H9 (cell line): ENCODE results near the gene PFDN2. TPM values are rescaled to one million over a fixed set of nuclear protein-coding genes. Genes with fewer than 3 reads are reported as not detected.

Experiments used
- DNase-seq: peaks from one replicate; pipeline ENCODE4 v3.0.0-alpha.2; 2017
- H2AFZ ChIP-seq: one replicate; pipeline ENCODE4 v1.6.1; 2013; ENCODE audit warnings: mild to moderate bottlenecking, low read length, control low read depth, moderate library complexity
- H2AK5ac ChIP-seq: 2 replicates; pipeline ENCODE4 v1.6.1; 2013; ENCODE audit warnings: low read length, control low read depth, mixed read lengths; ENCODE audit not compliant: insufficient read length
- H2BK120ac ChIP-seq: one replicate; pipeline ENCODE4 v1.6.1; 2013; ENCODE audit warnings: low read depth, mild to moderate bottlenecking, low read length, control low read depth, inconsistent platforms; ENCODE audit not compliant: poor library complexity, severe bottlenecking
- H2BK12ac ChIP-seq: 2 replicates; pipeline ENCODE4 v1.6.1; 2013; ENCODE audit warnings: low read length, control low read depth, mixed read lengths, low read depth; ENCODE audit not compliant: insufficient read length
- H2BK15ac ChIP-seq: 2 replicates; pipeline ENCODE4 v1.6.1; 2013; ENCODE audit warnings: low read depth, low read length, control low read depth
- H2BK20ac ChIP-seq: one replicate; pipeline ENCODE4 v1.6.1; 2013; ENCODE audit warnings: low read depth, mild to moderate bottlenecking, low read length, control low read depth, inconsistent platforms; ENCODE audit not compliant: poor library complexity, severe bottlenecking
- H2BK5ac ChIP-seq: 2 replicates; pipeline ENCODE4 v1.6.1; 2013; ENCODE audit warnings: low read length, control low read depth, mixed read lengths; ENCODE audit not compliant: insufficient read length
- H3K14ac ChIP-seq: 2 replicates; pipeline ENCODE4 v1.6.1; 2013; ENCODE audit warnings: low read length, control low read depth; ENCODE audit not compliant: insufficient read depth
- H3K18ac ChIP-seq: 2 replicates; pipeline ENCODE4 v1.6.1; 2013; ENCODE audit warnings: low read depth, mild to moderate bottlenecking, mixed read lengths, low read length, control low read depth; ENCODE audit not compliant: insufficient read length
- H3K23ac ChIP-seq: 2 replicates; pipeline ENCODE4 v1.6.1; 2013; ENCODE audit warnings: low read length, control low read depth, mixed read lengths, low read depth; ENCODE audit not compliant: insufficient read length
- H3K23me2 ChIP-seq: 2 replicates; pipeline ENCODE4 v1.6.1; 2013; ENCODE audit warnings: low read depth, mild to moderate bottlenecking, mixed read lengths, low read length, control low read depth; ENCODE audit not compliant: insufficient read length, poor library complexity, severe bottlenecking
- H3K27ac ChIP-seq: 2 replicates; pipeline ENCODE4 v1.5.1; 2013; ENCODE audit warnings: low read length, control low read depth, mixed read lengths, low read depth; ENCODE audit not compliant: insufficient read length
- H3K27me3 ChIP-seq: 2 replicates; pipeline ENCODE4 v1.6.1; 2013; ENCODE audit warnings: low read length, control low read depth, inconsistent platforms; ENCODE audit not compliant: insufficient read depth
- H3K4ac ChIP-seq: 2 replicates; pipeline ENCODE4 v1.6.1; 2013; ENCODE audit warnings: low read depth, mild to moderate bottlenecking, control low read depth, inconsistent platforms, low read length, moderate library complexity
- H3K4me1 ChIP-seq: 2 replicates; pipeline ENCODE4 v1.6.1; 2013; ENCODE audit warnings: low read length, control low read depth, inconsistent platforms; ENCODE audit not compliant: insufficient read depth
- H3K4me2 ChIP-seq: 2 replicates; pipeline ENCODE4 v1.6.1; 2013; ENCODE audit warnings: low read length, control low read depth, mixed read lengths; ENCODE audit not compliant: insufficient read length, insufficient read depth
- H3K56ac ChIP-seq: 2 replicates; pipeline ENCODE4 v1.6.1; 2013; ENCODE audit warnings: low read depth, mild to moderate bottlenecking, mixed read lengths, low read length, control low read depth; ENCODE audit not compliant: insufficient read length
- H3K79me1 ChIP-seq: 2 replicates; pipeline ENCODE4 v1.6.1; 2013; ENCODE audit warnings: low read depth, mild to moderate bottlenecking, moderate library complexity, low read length, control low read depth, inconsistent platforms; ENCODE audit not compliant: insufficient read depth, poor library complexity, severe bottlenecking
- H3K79me2 ChIP-seq: 2 replicates; pipeline ENCODE4 v1.6.1; 2013; ENCODE audit warnings: low read length, control low read depth, inconsistent platforms; ENCODE audit not compliant: insufficient read depth
- H3K9ac ChIP-seq: 2 replicates; pipeline ENCODE4 v1.6.1; 2013; ENCODE audit warnings: low read length, control low read depth, mixed read lengths; ENCODE audit not compliant: insufficient read length; ENCODE audit errors: extremely low read depth
- H3K9me3 ChIP-seq: one replicate; pipeline ENCODE4 v1.6.1; 2013; ENCODE audit warnings: low read depth, low read length, inconsistent platforms; ENCODE audit not compliant: control insufficient read depth
- H3T11ph ChIP-seq: one replicate; pipeline ENCODE4 v1.6.1; 2013; ENCODE audit warnings: mild to moderate bottlenecking, low read length, control low read depth, inconsistent platforms
- H4K20me1 ChIP-seq: one replicate; pipeline ENCODE4 v1.6.1; 2013; ENCODE audit not compliant: control insufficient read depth, insufficient read length, insufficient read depth
- H4K5ac ChIP-seq: 2 replicates; pipeline ENCODE4 v1.6.1; 2013; ENCODE audit warnings: low read depth, mild to moderate bottlenecking, mixed read lengths, low read length, control low read depth; ENCODE audit not compliant: insufficient read length
- H4K8ac ChIP-seq: replicated peaks from 2 replicates; pipeline ENCODE4 v1.6.1; 2013; ENCODE audit warnings: low read length, control low read depth, mixed read lengths, low read depth; ENCODE audit not compliant: insufficient read length
- H4K91ac ChIP-seq: 2 replicates; pipeline ENCODE4 v1.6.1; 2013; ENCODE audit warnings: low read depth, mild to moderate bottlenecking, moderate library complexity, mixed read lengths, low read length, control low read depth; ENCODE audit not compliant: insufficient read length
- H3K27ac Mint-ChIP-seq, 3 experiments: 2 replicates in 2 of 3; 3 replicates in 1 of 3; pipeline ENCODE4 v1.8.0; 2020 to 2021; ENCODE audit warnings: mixed read lengths in 3 of 3, mild to moderate bottlenecking in 1 of 3, moderate library complexity in 1 of 3
- H3K27me3 Mint-ChIP-seq: 2 replicates; pipeline ENCODE4 v1.8.0; 2021; ENCODE audit warnings: low read depth, mild to moderate bottlenecking, moderate library complexity, mixed read lengths
- H3K36me3 Mint-ChIP-seq, 3 experiments: 2 replicates in 2 of 3; 3 replicates in 1 of 3; pipeline ENCODE4 v1.8.0; 2020 to 2021; ENCODE audit warnings: low read depth in 3 of 3, mixed read lengths in 3 of 3; ENCODE audit not compliant: insufficient read depth in 1 of 3
- H3K4me1 Mint-ChIP-seq, 2 experiments: 2 replicates each; pipeline ENCODE4 v1.8.0; 2020; ENCODE audit warnings: mixed read lengths in 2 of 2
- H3K4me3 Mint-ChIP-seq, 2 experiments: 2 replicates in 1 of 2; 3 replicates in 1 of 2; pipeline ENCODE4 v1.8.0; 2020 to 2021; ENCODE audit warnings: mild to moderate bottlenecking in 2 of 2, mixed read lengths in 2 of 2, moderate library complexity in 1 of 2
- H3K9me3 Mint-ChIP-seq, 2 experiments: 2 replicates in 1 of 2; 3 replicates in 1 of 2; pipeline ENCODE4 v1.8.0; 2020; ENCODE audit warnings: mild to moderate bottlenecking in 2 of 2, mixed read lengths in 2 of 2, moderate library complexity in 1 of 2
- CTCF ChIP-seq: fragments of 200-600 bp; sonication (generic); conservative IDR thresholded peaks from 3 replicates; pipeline ENCODE4 v1.8.0; 2021; ENCODE audit warnings: antibody characterized with exemption, mild to moderate bottlenecking
- WGBS: extraction: QIAGEN DNeasy Blood & Tissue Kit; methylation state at CpG from one replicate; pipeline ENCODE4 v1.1.7; 2013; ENCODE audit warnings: missing lambda C conversion rate, low lambda C conversion rate, mixed read lengths; ENCODE audit not compliant: insufficient read length; ENCODE audit errors: extremely low coverage; 5-methylcytosine and 5-hydroxymethylcytosine counted together
- total RNA-seq: library from RNA; stranded (reverse); gene quantifications from 2 replicates; pipeline ENCODE4 v1.2.1, GENCODE V29; 2021

Gene PFDN2
- total RNA-seq, 1 experiment from 2014 or later, result 71.8 TPM

GRCh38 chr1:161099090-161099802 lies 18.6 kb downstream of the PFDN2 start:
- peaks cover 10% of the 10 kb centered on the region for H3K23me2 ChIP-seq
- no peak overlapping the region for H3K27ac Mint-ChIP-seq
- H3K23ac ChIP-seq, result no peak overlapping the region
- no peaks in the 10 kb centered on the region for H3K27me3 ChIP-seq
- no peaks in the 10 kb centered on the region for H3K79me2 ChIP-seq
- H4K20me1 ChIP-seq, result no peaks in the 10 kb centered on the region
- no peak overlapping the region for H2AFZ ChIP-seq
- no peak overlapping the region for H2BK12ac ChIP-seq
- H3K27me3 Mint-ChIP-seq, result peaks cover 10% of the 10 kb centered on the region
- no peaks in the 10 kb centered on the region for H3K4me1 ChIP-seq
- no CpG with 5 or more reads among the region's 9 CpGs for WGBS
- no peak overlapping the region for H4K5ac ChIP-seq
- H3K4me3 Mint-ChIP-seq, result peak overlapping the region; percentile 78 to 86
- H3K79me1 ChIP-seq, result no peaks in the 10 kb centered on the region
- no peak overlapping the region for H3K4ac ChIP-seq
- no peak overlapping the region for H3K56ac ChIP-seq
- H2BK5ac ChIP-seq, result no peak overlapping the region
- no peak for TF ChIP-seq CTCF
- peaks cover 8 to 9% of the 10 kb centered on the region in 2 experiments for H3K4me1 Mint-ChIP-seq
- no peak overlapping the region for H2BK20ac ChIP-seq
- no peak overlapping the region for H2BK15ac ChIP-seq
- no peak overlapping the region for H4K91ac ChIP-seq
- no peak overlapping the region for H4K8ac ChIP-seq
- no peaks in the 10 kb centered on the region; a peak in 1 of 5 replicates for H3K9me3 Mint-ChIP-seq
- H3K9ac ChIP-seq, result no peak overlapping the region
- H2BK120ac ChIP-seq, result no peak overlapping the region
- no peaks in the 10 kb centered on the region for H3K9me3 ChIP-seq
- H3T11ph ChIP-seq, result no peak overlapping the region
- peak overlapping the region; percentile 87 for H3K4me2 ChIP-seq
- H3K18ac ChIP-seq, result no peak overlapping the region
- no peak for DNase-seq
- H2AK5ac ChIP-seq, result no peak overlapping the region
- H3K27ac ChIP-seq, result no peak overlapping the region
- H3K14ac ChIP-seq, result no peak overlapping the region
- H3K36me3 Mint-ChIP-seq, result peaks cover 7 to 28% (median 23%) of the 10 kb centered on the region in 3 experiments
